ENCODE measurements around the gene TTC39A.

DNA sequence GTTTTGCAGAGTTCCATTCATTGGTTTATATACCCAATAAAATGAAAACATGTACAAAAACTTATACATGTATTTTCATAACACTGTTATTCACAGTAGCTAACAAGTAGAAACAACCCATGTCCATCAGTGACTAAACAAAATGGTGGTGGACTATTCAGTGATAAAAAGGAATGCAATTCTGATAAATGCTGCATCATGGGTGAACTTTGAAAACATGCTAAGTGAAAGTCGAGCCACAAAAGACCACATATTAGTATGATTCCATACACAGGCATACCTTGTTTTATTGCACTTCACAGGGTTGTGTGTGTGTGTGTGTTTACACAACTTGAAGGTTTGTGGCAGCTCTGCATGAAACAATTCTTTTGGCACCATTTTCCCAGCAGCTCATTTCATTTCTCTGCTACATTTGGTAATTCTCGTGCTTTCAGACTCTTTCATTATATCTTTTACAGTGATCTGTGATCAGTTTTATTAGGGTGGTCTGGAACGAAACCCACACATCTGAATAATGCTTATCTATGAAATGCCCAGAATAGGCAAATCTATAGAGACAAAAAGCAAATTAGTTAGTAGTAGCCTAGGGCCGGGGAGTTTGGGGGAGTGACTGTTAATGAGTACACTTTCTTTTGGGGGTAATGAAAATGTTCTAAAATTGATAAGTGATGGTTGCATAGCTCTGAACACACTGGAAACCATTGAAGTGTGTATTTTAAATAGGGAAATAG, 67.0 kb downstream of the TTC39A start:
- no peak for TF ChIP-seq CTCF (IDR thresholded peaks at IDR 0.05)
- TF ChIP-seq POLR2AphosphoS5 (IDR thresholded peaks at IDR 0.05), result no peak

Measured in gastroesophageal sphincter (tissue), 3 donors.